ENCODE data around the gene SBF2. TPM values are rescaled to one million over a fixed set of nuclear protein-coding genes. Genes with fewer than 3 reads are reported as not detected.

Gene SBF2
- total RNA-seq, 1 donor from 2014 or later, result 38.5 TPM

DNA sequence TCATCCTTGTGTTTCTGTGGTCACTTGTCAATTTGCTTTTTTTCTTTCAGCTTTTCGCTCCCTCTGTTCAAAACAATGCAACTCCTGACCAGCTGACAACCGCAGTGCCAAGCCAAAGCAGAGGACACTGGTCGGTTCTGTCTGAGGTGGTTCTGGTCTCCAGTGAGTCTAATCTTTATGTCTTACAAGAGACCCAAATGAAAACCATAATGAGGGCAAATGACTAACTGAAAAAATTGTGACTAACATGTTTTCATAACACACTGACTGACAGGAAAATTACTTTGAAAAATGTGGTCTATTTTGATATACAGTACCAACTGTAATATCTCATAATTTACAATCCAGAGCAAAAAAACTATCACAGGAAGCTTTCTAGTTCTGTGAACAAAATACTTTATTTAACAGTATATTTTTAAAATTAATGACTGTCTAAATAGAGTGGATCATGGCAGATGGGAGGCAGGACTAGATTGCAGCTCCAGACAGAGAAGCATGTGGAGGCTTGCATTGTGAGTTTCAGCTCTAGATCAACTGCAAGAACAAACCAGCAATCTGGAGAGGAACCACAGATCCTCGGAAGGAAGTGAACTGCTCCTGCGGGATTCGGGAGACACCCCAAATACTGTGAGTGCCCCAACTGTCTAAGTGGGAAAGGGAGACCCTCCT lies 311.8 kb downstream of the SBF2 start:
- Histone ChIP-seq H3K36me3 (no peaks in the 10 kb centered on the region), H3K27me3 (no peaks in the 10 kb centered on the region), H3K9me3 (no peaks in the 10 kb centered on the region), H3K27ac (no peak overlapping the region), H3K4me1 (no peaks in the 10 kb centered on the region), H3K4me3 (no peak overlapping the region)
- ATAC-seq (no peak), DNase-seq (no peak)
- no peak for TF ChIP-seq CTCF (IDR thresholded peaks at IDR 0.05)
- intact Hi-C loops (cut with DNase I), result no loop called here

- intact Hi-C loops (cut with DNase I), result no loop called here
- H3K36me3 ChIP-seq, result no peaks in the 10 kb centered on the region
- H3K27me3 ChIP-seq, result no peaks in the 10 kb centered on the region
- DNase-seq, result no peak
- no peak for ATAC-seq
- TF ChIP-seq CTCF (IDR thresholded peaks at IDR 0.05), result no peak
- no peaks in the 10 kb centered on the region for H3K4me1 ChIP-seq
- H3K9me3 ChIP-seq, result no peaks in the 10 kb centered on the region
- no peak overlapping the region for H3K4me3 ChIP-seq
- H3K27ac ChIP-seq, result no peak overlapping the region
Observed at GRCh38 chr11:9980931-9981330, 313.1 kb downstream of the SBF2 start.

- TF ChIP-seq CTCF (IDR thresholded peaks at IDR 0.05), result no peak
- Histone ChIP-seq H3K4me3 (no peak overlapping the region), H3K27me3 (no peaks in the 10 kb centered on the region), H3K36me3 (no peaks in the 10 kb centered on the region), H3K9me3 (no peaks in the 10 kb centered on the region), H3K27ac (no peak overlapping the region), H3K4me1 (no peaks in the 10 kb centered on the region)
- intact Hi-C loops (cut with DNase I), result loop anchor here (10.0 kb wide), 1 partner anchor 337 kb away; no protein-coding TSS in a partner anchor
- DNase-seq (no peak), ATAC-seq (no peak)
Observed at GRCh38 chr11:9977554-9977953, 316.5 kb downstream of the SBF2 start.

DNA sequence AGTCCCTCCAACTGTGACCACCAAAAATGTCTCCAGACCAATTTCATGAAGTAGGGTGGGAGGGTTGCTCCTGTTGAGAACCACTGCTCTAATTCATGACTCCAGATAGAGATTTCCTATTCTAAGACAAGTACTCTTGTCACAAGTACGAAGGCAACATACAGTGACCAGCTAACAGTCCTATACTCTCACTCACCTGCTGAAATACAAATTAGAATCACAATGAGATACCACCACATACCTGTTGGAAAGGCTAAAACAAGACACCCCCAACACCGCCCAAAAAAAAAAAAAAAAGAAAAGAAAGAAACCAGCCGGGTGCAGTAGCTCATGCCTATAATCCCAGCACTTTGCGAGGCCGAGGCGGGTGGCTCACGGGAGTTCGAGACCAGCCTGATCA lies 319.6 kb downstream of the SBF2 start:
- no peak for TF ChIP-seq CTCF (IDR thresholded peaks at IDR 0.05)
- Histone ChIP-seq H3K9me3 (no peaks in the 10 kb centered on the region), H3K4me3 (no peak overlapping the region), H3K27ac (no peak overlapping the region), H3K27me3 (no peaks in the 10 kb centered on the region), H3K36me3 (no peaks in the 10 kb centered on the region), H3K4me1 (no peaks in the 10 kb centered on the region)
- intact Hi-C loops (cut with DNase I), result loop anchor here (10.0 kb wide), 1 partner anchor 340 kb away; no protein-coding TSS in a partner anchor
- DNase-seq, result no peak
- ATAC-seq, result no peak

GRCh38 chr11:9973921-9974320 lies 320.1 kb downstream of the SBF2 start:
- no peak overlapping the region for H3K27ac ChIP-seq
- no peaks in the 10 kb centered on the region for H3K9me3 ChIP-seq
- no peaks in the 10 kb centered on the region for H3K36me3 ChIP-seq
- no peak for ATAC-seq
- intact Hi-C loops (cut with DNase I), result loop anchor here (10.0 kb wide), 1 partner anchor 341 kb away; no protein-coding TSS in a partner anchor
- no peaks in the 10 kb centered on the region for H3K4me1 ChIP-seq
- no peak for DNase-seq
- no peak for TF ChIP-seq CTCF (IDR thresholded peaks at IDR 0.05)
- H3K27me3 ChIP-seq, result no peaks in the 10 kb centered on the region
- H3K4me3 ChIP-seq, result no peak overlapping the region

Measured in upper lobe of right lung (tissue), 1 donor.